Epithelial cell of proximal tubule (primary cell): ENCODE data around the gene CHN1. TPM values are rescaled to one million over a fixed set of nuclear protein-coding genes. Genes with fewer than 3 reads are reported as not detected.

Experiments used
- DNase-seq: peaks from one replicate; pipeline ENCODE4 v3.0.0-alpha.2; 2011; ENCODE audit warnings: low read depth
- H3K4me3 ChIP-seq: 2 replicates; pipeline ENCODE4 v1.5.1; 2011; ENCODE audit warnings: low read depth, mild to moderate bottlenecking, low read length
- total RNA-seq: library from RNA; depleted of rRNA; stranded (reverse); fragments of >200 nt; gene quantifications from 2 replicates; pipeline ENCODE4 v1.2.3, GENCODE V29; 2015
- TF ChIP-seq, protein P1 (sequence below): conservative IDR thresholded peaks from 2 replicates; pipeline ENCODE4 v1.5.1; 2012; ENCODE audit warnings: low read depth, mild to moderate bottlenecking, low read length

The CHN1 gene
- total RNA-seq, 1 donor from 2014 or later: 22.5 TPM

DNA sequence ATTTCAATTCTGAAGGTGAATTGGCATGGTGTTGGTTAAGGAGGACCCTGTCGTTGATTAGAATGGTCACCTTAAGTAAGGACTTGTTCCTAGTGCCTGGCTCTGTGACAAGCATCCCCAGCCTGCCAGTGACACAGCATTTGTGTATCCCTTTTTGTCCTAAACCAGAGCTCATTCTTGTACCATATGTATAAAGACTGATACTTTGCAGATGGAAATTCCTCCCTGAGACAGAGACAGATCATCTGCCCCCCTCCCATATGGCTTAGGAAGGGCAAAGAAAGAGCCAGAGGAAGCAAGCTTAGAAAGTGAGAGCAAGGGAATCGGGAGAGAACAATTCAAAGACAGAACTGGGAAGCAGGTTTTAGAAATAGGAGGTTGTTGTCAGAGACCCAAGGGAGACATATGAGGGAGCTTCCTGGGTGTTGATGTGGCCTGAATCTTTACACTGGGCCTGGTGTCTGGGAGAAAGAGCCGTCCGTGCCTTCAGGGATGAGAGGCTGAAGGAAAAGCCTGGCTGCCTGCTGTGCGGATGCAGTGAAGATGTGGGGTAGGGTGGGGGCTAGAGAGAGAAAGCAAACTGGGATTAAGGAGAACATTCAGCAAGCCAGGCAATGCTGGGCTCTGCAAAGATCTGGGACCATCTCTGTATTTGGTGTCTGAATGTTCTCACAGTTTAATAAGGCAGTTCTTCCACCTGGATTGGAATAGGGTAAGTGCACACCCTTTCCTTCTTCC lies 227.7 kb downstream of the CHN1 start:
- TF ChIP-seq, protein P1, sequence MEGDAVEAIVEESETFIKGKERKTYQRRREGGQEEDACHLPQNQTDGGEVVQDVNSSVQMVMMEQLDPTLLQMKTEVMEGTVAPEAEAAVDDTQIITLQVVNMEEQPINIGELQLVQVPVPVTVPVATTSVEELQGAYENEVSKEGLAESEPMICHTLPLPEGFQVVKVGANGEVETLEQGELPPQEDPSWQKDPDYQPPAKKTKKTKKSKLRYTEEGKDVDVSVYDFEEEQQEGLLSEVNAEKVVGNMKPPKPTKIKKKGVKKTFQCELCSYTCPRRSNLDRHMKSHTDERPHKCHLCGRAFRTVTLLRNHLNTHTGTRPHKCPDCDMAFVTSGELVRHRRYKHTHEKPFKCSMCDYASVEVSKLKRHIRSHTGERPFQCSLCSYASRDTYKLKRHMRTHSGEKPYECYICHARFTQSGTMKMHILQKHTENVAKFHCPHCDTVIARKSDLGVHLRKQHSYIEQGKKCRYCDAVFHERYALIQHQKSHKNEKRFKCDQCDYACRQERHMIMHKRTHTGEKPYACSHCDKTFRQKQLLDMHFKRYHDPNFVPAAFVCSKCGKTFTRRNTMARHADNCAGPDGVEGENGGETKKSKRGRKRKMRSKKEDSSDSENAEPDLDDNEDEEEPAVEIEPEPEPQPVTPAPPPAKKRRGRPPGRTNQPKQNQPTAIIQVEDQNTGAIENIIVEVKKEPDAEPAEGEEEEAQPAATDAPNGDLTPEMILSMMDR: no peak
- H3K4me3 ChIP-seq: no peak overlapping the region
- DNase-seq: no peak

DNA sequence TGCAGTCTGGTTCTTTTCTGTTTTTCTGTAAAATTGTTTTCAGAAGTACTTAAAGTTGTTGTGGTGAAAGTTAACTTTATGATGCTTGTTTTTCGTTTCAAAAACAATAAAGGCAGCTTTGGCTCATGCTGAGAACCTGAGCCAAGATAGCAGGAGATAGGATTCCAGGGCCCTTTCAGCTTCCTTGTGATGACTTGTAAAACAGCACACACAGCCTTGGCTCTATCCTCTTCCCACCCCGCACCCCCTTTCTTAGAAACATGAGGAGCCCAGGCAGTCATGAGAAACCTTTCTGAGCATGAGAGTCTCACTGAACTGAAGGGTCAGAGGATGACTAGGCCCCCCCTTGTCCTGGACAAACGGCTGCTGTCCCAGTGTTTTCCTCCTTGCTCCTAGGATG lies 228.5 kb downstream of the CHN1 start:
- DNase-seq: no peak
- TF ChIP-seq, protein P1: no peak
- H3K4me3 ChIP-seq: no peak overlapping the region

DNA sequence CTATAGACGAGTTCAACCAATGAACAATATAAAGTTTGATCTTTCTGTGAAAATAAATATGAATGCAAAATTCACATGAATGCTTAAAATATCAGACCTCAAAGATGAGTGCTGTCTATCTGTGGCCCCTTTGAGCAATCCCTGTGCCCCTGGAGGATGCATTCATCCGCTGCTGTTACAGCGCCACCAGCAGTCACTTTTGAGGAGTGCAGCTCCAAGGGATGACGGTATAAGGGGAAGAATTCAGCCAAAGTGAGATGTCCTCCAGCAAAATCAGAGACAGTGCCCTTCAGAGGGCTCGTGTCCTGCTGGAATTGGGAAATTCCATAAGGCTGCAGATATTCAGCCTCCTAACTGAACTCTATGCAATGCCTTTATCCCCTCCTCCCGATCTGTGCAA lies 229.0 kb downstream of the CHN1 start:
- TF ChIP-seq, protein P1: peak; percentile 45
- H3K4me3 ChIP-seq: no peak overlapping the region
- DNase-seq: no peak

DNA sequence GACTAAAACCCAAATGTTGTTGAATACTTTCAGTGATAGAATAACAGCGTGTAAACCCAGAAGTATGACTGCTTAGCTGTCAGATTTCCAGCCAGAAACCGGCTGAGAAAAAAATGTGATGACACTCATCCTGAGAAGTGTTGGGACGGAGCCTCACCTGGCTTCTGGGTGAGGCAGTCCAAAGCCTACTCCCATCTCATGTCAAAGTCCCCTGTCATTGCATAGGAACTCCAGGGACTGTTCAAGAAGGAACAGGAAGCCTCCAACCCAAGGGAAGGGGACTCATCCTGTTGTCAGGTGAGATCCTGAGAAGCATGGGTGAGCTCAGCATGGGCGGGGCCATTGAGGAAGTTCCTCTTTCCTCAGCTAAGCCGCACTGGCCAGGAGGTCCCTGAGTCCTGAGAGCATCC lies 229.6 kb downstream of the CHN1 start:
- DNase-seq: no peak
- TF ChIP-seq, protein P1: no peak

DNA sequence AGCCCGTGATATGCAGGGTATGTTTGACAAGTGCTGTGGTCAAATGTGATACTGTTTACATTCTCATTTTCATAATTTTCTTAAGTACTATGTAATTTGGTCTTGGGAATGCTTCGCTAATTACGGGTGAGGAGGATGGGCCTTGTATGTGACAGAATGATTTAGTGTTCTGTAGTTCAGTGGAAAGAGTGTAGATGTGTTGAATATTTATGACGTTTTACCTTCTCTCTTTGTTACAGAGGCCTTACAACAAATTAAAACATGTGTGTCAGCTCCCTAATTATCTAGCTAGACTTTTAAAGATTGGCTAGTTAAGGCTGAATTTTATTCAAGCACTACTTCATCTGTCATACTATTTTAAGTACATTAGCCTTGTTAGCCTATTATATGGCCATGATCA lies 230.3 kb downstream of the CHN1 start:
- DNase-seq: no peak
- TF ChIP-seq, protein P1: no peak
- H3K4me3 ChIP-seq: no peak overlapping the region

More for the DNA sequence above, 229.6 kb downstream of the CHN1 start:
- no peak overlapping the region for H3K4me3 ChIP-seq

DNA sequence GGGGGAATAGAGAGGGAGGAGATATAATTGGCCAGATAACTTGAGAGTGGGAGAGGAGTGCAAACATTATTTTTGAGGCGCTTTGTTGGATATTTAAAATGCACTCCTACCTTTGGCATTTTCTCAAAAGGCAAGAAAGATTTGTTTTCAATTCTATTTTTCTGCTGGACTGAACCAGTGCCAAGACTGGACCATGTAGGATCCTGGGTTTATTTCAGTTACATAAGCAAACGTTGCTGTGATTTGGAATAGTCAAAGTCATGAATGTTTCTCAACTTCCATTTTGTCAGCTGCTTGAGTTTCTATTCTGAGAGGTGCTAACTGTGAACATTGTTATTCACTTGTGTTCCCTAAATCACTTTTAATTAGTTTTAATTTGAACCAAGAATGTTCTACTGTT lies 232.0 kb downstream of the CHN1 start:
- no peak for DNase-seq
- TF ChIP-seq, protein P1: no peak
- H3K4me3 ChIP-seq: no peak overlapping the region

DNA sequence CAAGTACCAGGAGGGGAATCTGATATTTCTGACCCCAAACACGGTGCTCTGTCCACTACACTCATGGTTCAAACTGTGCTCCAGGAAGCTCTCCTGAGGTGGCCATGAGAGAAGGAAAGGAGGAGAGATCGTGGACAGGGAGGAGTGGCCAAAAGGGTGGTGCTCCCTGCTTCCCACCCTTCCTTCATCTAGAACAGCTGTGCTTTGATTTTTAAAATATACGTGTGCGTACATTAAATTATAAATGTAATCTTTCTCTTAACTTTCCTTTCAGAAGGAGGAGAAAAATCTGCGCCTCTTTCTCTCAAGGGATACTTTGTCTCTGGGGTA lies 232.7 kb downstream of the CHN1 start:
- no peak overlapping the region for H3K4me3 ChIP-seq
- TF ChIP-seq, protein P1: no peak
- DNase-seq: no peak
